Measurements from ENCODE around the gene GID8. TPM values are rescaled to one million over a fixed set of nuclear protein-coding genes. Genes with fewer than 3 reads are reported as not detected.

The GID8 gene
- total and polyA plus RNA-seq, 4 donors, result 8.9 to 23.7 (median 18.5) TPM

GRCh38 chr20:62977613-62978560 is 39.9 kb downstream of the GID8 start:
- DNase-seq (no peak), ATAC-seq (ENCODE audit: low FRiP score) (no peak)
- Histone ChIP-seq H3K27me3 (ENCODE audit: control insufficient read depth in 1 of 2, insufficient read depth in 2 of 2, low read length in 1 of 2) (no peaks in the 10 kb centered on the region), H3K4me3 (ENCODE audit: low read length in 2 of 2) (no peak overlapping the region), H3K9me3 (ENCODE audit: control insufficient read depth, low read length) (no peaks in the 10 kb centered on the region), H3K4me1 (ENCODE audit: control insufficient read depth in 1 of 2, insufficient read depth in 2 of 2, low read length in 2 of 2) (no peaks in the 10 kb centered on the region), H3K27ac (ENCODE audit: low read depth in 1 of 2, low read length in 2 of 2) (no peak overlapping the region), H3K36me3 (ENCODE audit: control insufficient read depth in 1 of 2, insufficient read depth in 2 of 2, low read length in 1 of 2) (no peaks in the 10 kb centered on the region)
- intact Hi-C loops (cut with DNase I), result no loop called here
- 72 to 73% methylated on average over 38 of the region's 38 CpGs for WGBS, 2 donors

- H3K4me1 ChIP-seq (ENCODE audit: control insufficient read depth in 1 of 2, insufficient read depth in 2 of 2, low read length in 2 of 2), result no peaks in the 10 kb centered on the region
- ATAC-seq (ENCODE audit: low FRiP score) (no peak), DNase-seq (no peak)
- 49 to 55% methylated on average over 13 of the region's 13 CpGs for WGBS, 2 donors
- no peak overlapping the region for H3K27ac ChIP-seq (ENCODE audit: low read depth in 1 of 2, low read length in 2 of 2)
- intact Hi-C loops (cut with DNase I), result no loop called here
- H3K9me3 ChIP-seq (ENCODE audit: control insufficient read depth, low read length), result no peaks in the 10 kb centered on the region
- H3K4me3 ChIP-seq (ENCODE audit: low read length in 2 of 2), result no peak overlapping the region
- no peaks in the 10 kb centered on the region for H3K27me3 ChIP-seq (ENCODE audit: control insufficient read depth in 1 of 2, insufficient read depth in 2 of 2, low read length in 1 of 2)
- H3K36me3 ChIP-seq (ENCODE audit: control insufficient read depth in 1 of 2, insufficient read depth in 2 of 2, low read length in 1 of 2), result no peaks in the 10 kb centered on the region
Observed at GRCh38 chr20:62978561-62978943, 40.6 kb downstream of the GID8 start.

- no peak overlapping the region for H3K27ac ChIP-seq (ENCODE audit: low read depth in 1 of 2, low read length in 2 of 2)
- ATAC-seq (ENCODE audit: low FRiP score), result no peak
Observed at GRCh38 chr20:62979310-62979709, 41.4 kb downstream of the GID8 start.

GRCh38 chr20:62979876-62980373 is 42.0 kb downstream of the GID8 start:
- Histone ChIP-seq H3K27me3 (ENCODE audit: control insufficient read depth in 1 of 2, insufficient read depth in 2 of 2, low read length in 1 of 2) (no peaks in the 10 kb centered on the region), H3K4me3 (ENCODE audit: low read length in 2 of 2) (no peak overlapping the region), H3K27ac (ENCODE audit: low read depth in 1 of 2, low read length in 2 of 2) (no peak overlapping the region), H3K9me3 (ENCODE audit: control insufficient read depth, low read length) (no peaks in the 10 kb centered on the region), H3K4me1 (ENCODE audit: control insufficient read depth in 1 of 2, insufficient read depth in 2 of 2, low read length in 2 of 2) (no peaks in the 10 kb centered on the region), H3K36me3 (ENCODE audit: control insufficient read depth in 1 of 2, insufficient read depth in 2 of 2, low read length in 1 of 2) (no peaks in the 10 kb centered on the region)
- DNase-seq (no peak), ATAC-seq (ENCODE audit: low FRiP score) (no peak)
- 14 to 15% methylated on average over 19 of the region's 19 CpGs for WGBS, 2 donors
- intact Hi-C loops (cut with DNase I), result no loop called here

More at GRCh38 chr20:62979310-62979709, 41.4 kb downstream of the GID8 start:
- no peak overlapping the region for H3K4me3 ChIP-seq (ENCODE audit: low read length in 2 of 2)
- DNase-seq, result no peak
- no peaks in the 10 kb centered on the region for H3K27me3 ChIP-seq (ENCODE audit: control insufficient read depth in 1 of 2, insufficient read depth in 2 of 2, low read length in 1 of 2)
- WGBS, 2 donors, result 76 to 81% methylated on average over 14 of the region's 14 CpGs
- intact Hi-C loops (cut with DNase I), result no loop called here
- no peaks in the 10 kb centered on the region for H3K9me3 ChIP-seq (ENCODE audit: control insufficient read depth, low read length)
- H3K4me1 ChIP-seq (ENCODE audit: control insufficient read depth in 1 of 2, insufficient read depth in 2 of 2, low read length in 2 of 2), result no peaks in the 10 kb centered on the region
- H3K36me3 ChIP-seq (ENCODE audit: control insufficient read depth in 1 of 2, insufficient read depth in 2 of 2, low read length in 1 of 2), result no peaks in the 10 kb centered on the region

GRCh38 chr20:62980380-62980960 is 42.5 kb downstream of the GID8 start:
- Histone ChIP-seq H3K27me3 (ENCODE audit: control insufficient read depth in 1 of 2, insufficient read depth in 2 of 2, low read length in 1 of 2) (no peaks in the 10 kb centered on the region), H3K4me1 (ENCODE audit: control insufficient read depth in 1 of 2, insufficient read depth in 2 of 2, low read length in 2 of 2) (no peaks in the 10 kb centered on the region)
- no peak for ATAC-seq (ENCODE audit: low FRiP score)

GRCh38 chr20:62980970-62981369 is 43.0 kb downstream of the GID8 start:
- ATAC-seq (ENCODE audit: low FRiP score) (no peak), DNase-seq (no peak)
- Histone ChIP-seq H3K27ac (ENCODE audit: low read depth in 1 of 2, low read length in 2 of 2) (no peak overlapping the region), H3K4me3 (ENCODE audit: low read length in 2 of 2) (no peak overlapping the region), H3K4me1 (ENCODE audit: control insufficient read depth in 1 of 2, insufficient read depth in 2 of 2, low read length in 2 of 2) (no peaks in the 10 kb centered on the region), H3K36me3 (ENCODE audit: control insufficient read depth in 1 of 2, insufficient read depth in 2 of 2, low read length in 1 of 2) (no peaks in the 10 kb centered on the region), H3K9me3 (ENCODE audit: control insufficient read depth, low read length) (no peaks in the 10 kb centered on the region), H3K27me3 (ENCODE audit: control insufficient read depth in 1 of 2, insufficient read depth in 2 of 2, low read length in 1 of 2) (no peaks in the 10 kb centered on the region)
- intact Hi-C loops (cut with DNase I), result no loop called here
- 12 to 14% methylated on average over 19 to 28 of the region's 28 CpGs for WGBS, 2 donors

More at GRCh38 chr20:62980380-62980960, 42.5 kb downstream of the GID8 start:
- no peak overlapping the region for H3K27ac ChIP-seq (ENCODE audit: low read depth in 1 of 2, low read length in 2 of 2)
- H3K9me3 ChIP-seq (ENCODE audit: control insufficient read depth, low read length), result no peaks in the 10 kb centered on the region
- intact Hi-C loops (cut with DNase I), result no loop called here
- DNase-seq, result no peak
- H3K4me3 ChIP-seq (ENCODE audit: low read length in 2 of 2), result no peak overlapping the region
- 48 to 49% methylated on average over 19 of the region's 19 CpGs for WGBS, 2 donors
- H3K36me3 ChIP-seq (ENCODE audit: control insufficient read depth in 1 of 2, insufficient read depth in 2 of 2, low read length in 1 of 2), result no peaks in the 10 kb centered on the region

GRCh38 chr20:62982124-62983075 is 44.5 kb downstream of the GID8 start:
- Histone ChIP-seq H3K27ac (ENCODE audit: low read depth in 1 of 2, low read length in 2 of 2) (no peak overlapping the region), H3K9me3 (ENCODE audit: control insufficient read depth, low read length) (no peaks in the 10 kb centered on the region), H3K36me3 (ENCODE audit: control insufficient read depth in 1 of 2, insufficient read depth in 2 of 2, low read length in 1 of 2) (no peaks in the 10 kb centered on the region), H3K27me3 (ENCODE audit: control insufficient read depth in 1 of 2, insufficient read depth in 2 of 2, low read length in 1 of 2) (no peaks in the 10 kb centered on the region), H3K4me1 (ENCODE audit: control insufficient read depth in 1 of 2, insufficient read depth in 2 of 2, low read length in 2 of 2) (no peaks in the 10 kb centered on the region), H3K4me3 (ENCODE audit: low read length in 2 of 2) (no peak overlapping the region)
- DNase-seq, result no peak
- 66 to 68% methylated on average over 19 to 21 of the region's 21 CpGs for WGBS, 2 donors
- ATAC-seq (ENCODE audit: low FRiP score), result no peak
- intact Hi-C loops (cut with DNase I), result no loop called here

- no peak for DNase-seq
- intact Hi-C loops (cut with DNase I), result no loop called here
- Histone ChIP-seq H3K9me3 (ENCODE audit: control insufficient read depth, low read length) (no peaks in the 10 kb centered on the region), H3K27me3 (ENCODE audit: control insufficient read depth in 1 of 2, insufficient read depth in 2 of 2, low read length in 1 of 2) (no peaks in the 10 kb centered on the region), H3K36me3 (ENCODE audit: control insufficient read depth in 1 of 2, insufficient read depth in 2 of 2, low read length in 1 of 2) (no peaks in the 10 kb centered on the region), H3K4me1 (ENCODE audit: control insufficient read depth in 1 of 2, insufficient read depth in 2 of 2, low read length in 2 of 2) (no peaks in the 10 kb centered on the region), H3K4me3 (ENCODE audit: low read length in 2 of 2) (no peak overlapping the region), H3K27ac (ENCODE audit: low read depth in 1 of 2, low read length in 2 of 2) (no peak overlapping the region)
- WGBS, 2 donors, result 88 to 91% methylated on average over 6 of the region's 6 CpGs
- no peak for ATAC-seq (ENCODE audit: low FRiP score)
Observed at GRCh38 chr20:62983210-62983609, 45.3 kb downstream of the GID8 start.
